Activated CD4-positive, alpha-beta T cell treated with anti-CD3 and anti-CD28 coated beads, Interleukin-2, amount 50 U/mL, for 48 hours (primary cell): ENCODE results near the gene CLDN19.

Experiments used
- DNase-seq, 2 experiments: peaks; one replicate each; pipeline ENCODE4 v3.0.0-alpha.2; 2020

CLDN19 gene

GRCh38 chr1:42698081-42698813, 41.8 kb downstream of the CLDN19 start:
- DNase-seq = no peak

- no peak for DNase-seq
Observed at GRCh38 chr1:42692911-42693310, 47.1 kb downstream of the CLDN19 start.

- DNase-seq = no peak
Observed at GRCh38 chr1:42692461-42692860, 47.6 kb downstream of the CLDN19 start.

GRCh38 chr1:42691157-42691498, 48.9 kb downstream of the CLDN19 start:
- DNase-seq = no peak

- DNase-seq = no peak
Observed at GRCh38 chr1:42690477-42691156, 49.4 kb downstream of the CLDN19 start.

GRCh38 chr1:42689912-42690311, 50.1 kb downstream of the CLDN19 start:
- DNase-seq = no peak

- DNase-seq = no peak
Observed at GRCh38 chr1:42686418-42686817, 53.6 kb downstream of the CLDN19 start.

- DNase-seq = peak in 1 of 2 experiments; percentile 30
Observed at GRCh38 chr1:42684139-42684538, 55.9 kb downstream of the CLDN19 start.
